Measurements from ENCODE around the gene CLDN3. TPM values are rescaled to one million over a fixed set of nuclear protein-coding genes. Genes with fewer than 3 reads are reported as not detected.

CLDN3 gene
- polyA plus RNA-seq, 2 of the 4 experiments (the other 2 are of a cell fraction), result 1.7 to 2.0 TPM

GRCh38 chr7:73746378-73746777 lies 23.7 kb downstream of the CLDN3 start:
- FAIRE-seq (no peak), DNase-seq (ENCODE audit: low read depth in 1 of 2, low spot score in 1 of 2) (no peak), ATAC-seq (no peak)
- CTCF ChIA-PET, result interaction anchor here (0.6 to 4.4 kb wide), 3 partner anchors 11 to 110 kb away, joined by 4 to 21 read pairs (median 6); no protein-coding TSS in a partner anchor
- Histone ChIP-seq H3K9me3 (no peaks in the 10 kb centered on the region), H3K27ac (no peak overlapping the region), H3K4me3 (no peak overlapping the region), H3K4me1 (peaks cover 10% of the 10 kb centered on the region), H3K4me2 (no peak overlapping the region)
- 86% methylated on average over 4 of the region's 4 CpGs for WGBS (ENCODE audit: missing lambda C conversion rate)
- TF ChIP-seq ZC3H11A (IDR thresholded peaks at IDR 0.05) (no peak), MYC (IDR thresholded peaks at IDR 0.05; ENCODE audit: borderline replicate concordance, low read length) (no peak), POLR2AphosphoS2 (conservative IDR thresholded peaks at IDR 0.05; ENCODE audit: low read length) (no peak), RAD21 (conservative IDR thresholded peaks at IDR 0.05 in 1 of 2, IDR thresholded peaks at IDR 0.05 in 1 of 2) (no peak), REST (IDR thresholded peaks at IDR 0.05) (no peak), ESRRA (IDR thresholded peaks at IDR 0.05; ENCODE audit: borderline replicate concordance, low read length) (no peak), NPAS2 (CRISPR knock-in tag; IDR thresholded peaks at IDR 0.05; ENCODE audit: borderline replicate concordance) (no peak), HEYL (CRISPR knock-in tag; IDR thresholded peaks at IDR 0.05) (no peak), MAFK (IDR thresholded peaks at IDR 0.05; ENCODE audit: partially characterized antibody) (no peak), SMC3 (IDR thresholded peaks at IDR 0.05) (no peak), CHD4 (IDR thresholded peaks at IDR 0.05; ENCODE audit: borderline replicate concordance) (no peak), GATA3 (IDR thresholded peaks at IDR 0.05; ENCODE audit: borderline replicate concordance) (no peak), SREBF2 (IDR thresholded peaks at IDR 0.05) (no peak), EHMT2 (IDR thresholded peaks at IDR 0.05; ENCODE audit: low read depth) (no peak), NR3C1 (IDR thresholded peaks at IDR 0.05) (no peak), RNF2 (IDR thresholded peaks at IDR 0.05; ENCODE audit: borderline replicate concordance, low read depth) (no peak)
- TF ChIP-seq, protein P1, sequence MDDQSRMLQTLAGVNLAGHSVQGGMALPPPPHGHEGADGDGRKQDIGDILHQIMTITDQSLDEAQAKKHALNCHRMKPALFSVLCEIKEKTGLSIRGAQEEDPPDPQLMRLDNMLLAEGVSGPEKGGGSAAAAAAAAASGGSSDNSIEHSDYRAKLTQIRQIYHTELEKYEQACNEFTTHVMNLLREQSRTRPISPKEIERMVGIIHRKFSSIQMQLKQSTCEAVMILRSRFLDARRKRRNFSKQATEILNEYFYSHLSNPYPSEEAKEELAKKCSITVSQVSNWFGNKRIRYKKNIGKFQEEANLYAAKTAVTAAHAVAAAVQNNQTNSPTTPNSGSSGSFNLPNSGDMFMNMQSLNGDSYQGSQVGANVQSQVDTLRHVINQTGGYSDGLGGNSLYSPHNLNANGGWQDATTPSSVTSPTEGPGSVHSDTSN (IDR thresholded peaks at IDR 0.05), result no peak
- TF ChIP-seq, protein P2, sequence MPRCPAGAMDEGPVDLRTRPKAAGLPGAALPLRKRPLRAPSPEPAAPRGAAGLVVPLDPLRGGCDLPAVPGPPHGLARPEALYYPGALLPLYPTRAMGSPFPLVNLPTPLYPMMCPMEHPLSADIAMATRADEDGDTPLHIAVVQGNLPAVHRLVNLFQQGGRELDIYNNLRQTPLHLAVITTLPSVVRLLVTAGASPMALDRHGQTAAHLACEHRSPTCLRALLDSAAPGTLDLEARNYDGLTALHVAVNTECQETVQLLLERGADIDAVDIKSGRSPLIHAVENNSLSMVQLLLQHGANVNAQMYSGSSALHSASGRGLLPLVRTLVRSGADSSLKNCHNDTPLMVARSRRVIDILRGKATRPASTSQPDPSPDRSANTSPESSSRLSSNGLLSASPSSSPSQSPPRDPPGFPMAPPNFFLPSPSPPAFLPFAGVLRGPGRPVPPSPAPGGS (IDR thresholded peaks at IDR 0.05), result no peak
- POLR2A ChIA-PET, result no interaction called here

GRCh38 chr7:73742753-73743641 lies 27.1 kb downstream of the CLDN3 start:
- Histone ChIP-seq H3K4me1 (peaks cover 11% of the 10 kb centered on the region), H3K4me3 (no peak overlapping the region)
- DNase-seq (ENCODE audit: low read depth in 1 of 2, low spot score in 1 of 2), result peak in 1 of 2 experiments; percentile 61

More at GRCh38 chr7:73742753-73743641, 27.1 kb downstream of the CLDN3 start:
- CTCF ChIA-PET, result interaction anchor here (1.1 to 1.4 kb wide), 2 partner anchors 9 to 112 kb away, joined by 4 to 5 read pairs; no protein-coding TSS in a partner anchor
- Histone ChIP-seq H3K9me3 (no peaks in the 10 kb centered on the region), H3K4me2 (0 out of 3 replicates have a peak overlapping the region, but pooled peaks have one; percentile 10), H3K27ac (no peak overlapping the region)
- 69% methylated on average over 33 of the region's 35 CpGs for WGBS (ENCODE audit: missing lambda C conversion rate)
- FAIRE-seq (no peak), ATAC-seq (no peak)
- POLR2A ChIA-PET, result no interaction called here
- TF ChIP-seq TFCP2L1 (CRISPR knock-in tag; IDR thresholded peaks at IDR 0.05) (no peak), USF2 (IDR thresholded peaks at IDR 0.05) (peak; percentile 73)
